Activated CD8-positive, alpha-beta memory T cell treated with anti-CD3 and anti-CD28 coated beads for 24 hours (primary cell): ENCODE data around the gene MPO.

Experiments used
- DNase-seq: peaks from one replicate; pipeline ENCODE4 v3.0.0-alpha.2; 2020

Gene MPO

GRCh38 chr17:58262149-58262548 is 18.6 kb downstream of the MPO start:
- no peak for DNase-seq

- DNase-seq: peak; percentile 45
Observed at GRCh38 chr17:58254803-58255202, 25.9 kb downstream of the MPO start.

DNA sequence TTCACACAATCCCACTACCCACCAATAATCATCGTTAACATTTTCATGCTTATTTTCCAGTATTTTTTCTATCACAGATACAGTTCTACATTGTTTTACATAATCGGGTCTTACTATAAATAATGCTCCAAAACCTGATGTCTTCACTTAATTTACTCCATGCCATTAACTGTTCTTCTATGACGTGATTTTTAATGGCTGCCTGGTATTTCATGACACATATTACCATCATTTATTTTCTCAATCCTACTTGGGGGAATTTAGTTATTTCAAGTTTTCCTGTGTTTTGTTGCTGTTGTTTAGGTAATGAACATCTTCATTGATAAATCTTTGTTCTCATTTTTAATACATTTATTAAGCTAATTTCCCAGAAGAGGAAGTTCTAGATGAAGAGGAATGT is 27.7 kb downstream of the MPO start:
- no peak for DNase-seq

DNA sequence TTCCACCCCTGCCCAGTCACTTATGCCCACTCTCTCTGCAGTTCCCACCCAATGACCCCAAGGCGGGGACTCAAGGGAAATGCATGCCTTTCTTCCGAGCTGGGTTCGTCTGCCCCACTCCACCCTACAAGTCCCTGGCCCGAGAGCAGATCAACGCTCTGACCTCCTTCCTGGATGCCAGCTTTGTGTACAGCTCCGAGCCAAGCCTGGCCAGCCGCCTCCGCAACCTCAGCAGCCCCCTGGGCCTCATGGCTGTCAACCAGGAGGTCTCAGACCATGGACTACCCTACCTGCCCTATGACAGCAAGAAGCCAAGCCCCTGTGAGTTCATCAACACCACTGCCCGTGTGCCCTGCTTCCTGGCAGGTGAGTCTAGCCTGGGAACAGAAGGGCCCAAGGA is 28.6 kb downstream of the MPO start:
- DNase-seq: peak; percentile 53

DNA sequence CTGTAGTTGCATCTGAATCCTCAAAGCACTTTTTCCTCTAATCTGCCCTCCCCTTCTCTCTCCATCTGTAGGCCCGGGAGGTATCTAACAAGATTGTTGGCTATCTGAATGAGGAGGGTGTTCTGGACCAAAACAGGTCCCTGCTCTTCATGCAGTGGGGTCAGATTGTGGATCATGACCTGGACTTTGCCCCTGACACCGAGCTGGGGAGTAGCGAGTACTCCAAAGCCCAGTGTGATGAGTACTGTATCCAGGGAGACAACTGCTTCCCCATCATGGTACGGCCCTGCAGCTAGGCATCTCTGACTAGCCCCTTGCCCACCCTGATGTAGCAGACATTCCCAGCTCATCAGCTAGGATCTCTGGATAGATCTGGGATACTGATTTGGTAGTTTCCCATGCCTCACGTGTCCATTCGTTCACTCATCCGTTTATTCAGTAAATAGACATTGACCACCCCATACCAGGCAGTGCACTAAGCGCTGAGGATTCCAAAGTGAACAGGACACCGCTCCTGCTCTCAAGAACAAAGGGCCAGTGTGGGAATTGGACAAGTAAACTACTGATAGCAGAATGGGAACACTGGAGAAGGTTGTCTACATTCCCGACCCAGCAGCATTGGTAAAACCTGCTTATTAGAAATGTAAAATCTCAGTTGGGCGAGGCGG is 30.3 kb downstream of the MPO start:
- peak; percentile 61 for DNase-seq

- peak; percentile 94 for DNase-seq
Observed at GRCh38 chr17:58249270-58250133, 31.2 kb downstream of the MPO start.

GRCh38 chr17:58248955-58249269 is 31.8 kb downstream of the MPO start:
- no peak for DNase-seq

DNA sequence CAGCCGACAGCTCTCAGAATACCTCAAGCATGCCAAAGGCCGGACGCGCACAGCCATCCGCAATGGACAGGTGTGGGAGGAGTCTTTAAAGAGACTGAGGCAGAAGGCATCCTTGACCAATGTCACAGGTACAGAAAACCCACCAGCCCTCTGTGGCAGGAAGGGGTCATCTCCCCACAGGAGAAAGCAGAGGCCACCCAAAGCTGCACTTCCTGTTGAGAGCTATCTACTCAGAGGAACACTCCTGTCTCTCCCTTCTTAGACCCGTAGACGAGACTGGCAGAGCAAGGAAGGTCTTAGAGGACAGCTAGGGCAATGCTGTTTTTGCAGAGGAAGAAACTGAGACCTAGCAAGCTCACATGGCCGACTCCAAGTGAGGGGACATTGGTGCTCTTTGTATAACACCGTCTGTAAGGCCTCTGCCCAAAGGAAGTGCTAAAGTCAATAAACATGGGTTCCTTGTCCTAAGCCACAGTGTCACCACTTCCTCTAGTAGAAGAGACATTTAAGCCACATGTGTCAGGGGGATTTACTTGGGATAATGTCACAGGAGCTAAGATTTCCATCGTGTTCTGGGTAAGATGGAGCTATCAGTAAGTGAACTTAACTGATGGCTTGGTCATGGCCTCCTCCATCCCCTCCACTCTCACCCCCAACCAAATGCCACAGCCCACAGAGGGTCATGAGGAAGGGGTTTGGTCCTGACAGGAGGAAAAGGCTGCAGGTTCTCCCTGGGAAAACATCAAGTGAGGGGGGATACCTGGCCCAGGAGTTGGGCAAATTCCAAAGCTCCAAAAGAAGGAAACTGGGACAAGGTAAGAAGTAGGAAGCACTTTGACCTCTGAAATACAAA is 33.0 kb downstream of the MPO start:
- peak; percentile 58 for DNase-seq

DNA sequence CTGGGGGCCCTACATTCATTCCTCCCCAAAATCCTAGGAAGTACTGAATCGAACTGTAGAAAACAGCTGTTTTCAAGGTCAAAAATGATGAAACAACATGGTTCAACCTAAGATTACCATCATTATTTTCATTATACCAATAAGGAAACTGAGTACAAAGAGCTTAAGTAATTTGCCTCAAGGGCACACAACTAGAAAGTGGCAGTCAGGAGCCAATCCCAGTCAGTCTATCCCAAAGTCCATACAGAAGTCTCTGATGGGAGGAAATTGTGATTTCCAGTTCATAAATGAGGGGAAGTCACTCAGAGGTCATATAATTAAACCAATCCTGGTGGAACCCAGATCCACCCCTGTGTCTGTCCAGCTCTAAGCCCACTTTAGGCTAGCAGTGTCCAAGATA is 34.0 kb downstream of the MPO start:
- no peak for DNase-seq

GRCh38 chr17:58246104-58246740 is 34.5 kb downstream of the MPO start:
- peak; percentile 44 for DNase-seq

DNA sequence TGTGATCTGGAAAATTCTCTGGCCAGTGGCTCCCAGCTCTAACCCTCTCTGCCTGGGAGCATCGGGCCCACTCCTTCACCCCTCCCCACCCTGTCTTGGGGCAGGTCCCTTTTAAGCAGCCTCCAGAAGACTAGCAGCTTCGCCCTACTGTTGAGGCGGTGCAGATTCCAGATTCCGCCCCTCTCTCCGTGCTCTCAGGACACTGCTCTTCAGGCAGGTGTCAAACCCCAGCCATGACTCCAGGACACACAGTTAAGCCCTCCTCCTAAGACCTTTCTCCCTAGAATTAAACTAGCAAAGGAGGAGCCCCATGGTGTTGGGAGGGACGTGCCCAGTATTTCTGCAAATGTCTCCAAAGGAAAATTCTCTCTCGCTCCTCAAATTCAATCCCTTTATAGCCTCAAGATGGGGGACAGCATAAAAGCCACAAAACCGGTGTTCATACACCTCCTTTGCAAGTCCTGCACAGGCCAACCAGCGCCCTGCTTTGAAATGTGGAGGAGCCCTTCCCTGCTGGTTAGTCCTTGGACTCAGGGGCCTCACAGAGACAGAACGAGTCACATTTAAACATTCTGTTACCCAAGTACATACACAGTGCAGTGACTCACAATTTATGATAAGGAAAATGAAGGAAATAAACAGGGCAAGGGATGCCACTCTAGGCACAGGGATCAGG is 35.2 kb downstream of the MPO start:
- DNase-seq: peak; percentile 47

DNA sequence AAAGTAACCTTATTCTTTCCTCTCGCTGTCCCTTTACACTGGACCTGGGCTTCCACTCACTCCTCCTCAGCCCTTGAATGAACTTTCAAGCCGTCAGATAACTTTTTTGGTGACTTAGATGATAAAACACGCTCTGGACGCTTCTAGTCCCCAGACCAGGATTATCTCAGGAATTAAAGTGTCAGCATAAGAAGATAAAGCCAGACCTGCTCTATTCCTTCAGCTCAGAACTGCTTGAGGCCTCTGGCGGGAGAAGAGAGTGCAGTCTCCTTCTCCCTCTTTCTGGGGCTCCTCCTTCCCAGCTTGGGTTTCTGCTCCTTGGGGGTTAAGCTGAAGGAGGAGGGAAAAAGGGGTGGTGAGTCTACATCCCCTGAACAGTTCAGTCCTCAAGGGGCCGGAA is 35.8 kb downstream of the MPO start:
- no peak for DNase-seq

GRCh38 chr17:58242171-58242784 is 38.5 kb downstream of the MPO start:
- DNase-seq: no peak

DNA sequence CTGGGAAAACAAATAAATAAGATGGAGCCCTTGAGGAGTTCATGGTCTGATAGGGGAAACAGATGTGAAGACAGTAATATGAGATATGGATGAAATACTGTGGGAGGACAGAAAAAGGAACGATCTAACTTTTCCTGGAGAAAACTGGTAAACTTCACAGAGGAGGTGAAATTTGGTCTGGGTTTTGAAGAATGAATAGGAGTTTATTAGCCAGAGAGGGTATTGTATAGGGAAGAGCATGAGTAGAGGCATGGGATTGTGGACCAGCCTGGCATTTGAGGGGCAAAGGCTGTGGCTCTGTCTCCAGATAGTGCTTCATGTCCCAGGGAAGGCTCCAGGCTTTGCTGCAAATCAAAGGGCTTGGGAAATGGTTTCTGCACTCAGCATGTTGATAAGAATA is 40.7 kb downstream of the MPO start:
- DNase-seq: no peak

GRCh38 chr17:58238147-58238634 is 42.5 kb downstream of the MPO start, which contains the start of gene LPO:
Gene LPO (plus strand): TSS chr17:58238584. CDS start chr17:58242980, 4,396 bp downstream.
- DNase-seq: no peak

DNA sequence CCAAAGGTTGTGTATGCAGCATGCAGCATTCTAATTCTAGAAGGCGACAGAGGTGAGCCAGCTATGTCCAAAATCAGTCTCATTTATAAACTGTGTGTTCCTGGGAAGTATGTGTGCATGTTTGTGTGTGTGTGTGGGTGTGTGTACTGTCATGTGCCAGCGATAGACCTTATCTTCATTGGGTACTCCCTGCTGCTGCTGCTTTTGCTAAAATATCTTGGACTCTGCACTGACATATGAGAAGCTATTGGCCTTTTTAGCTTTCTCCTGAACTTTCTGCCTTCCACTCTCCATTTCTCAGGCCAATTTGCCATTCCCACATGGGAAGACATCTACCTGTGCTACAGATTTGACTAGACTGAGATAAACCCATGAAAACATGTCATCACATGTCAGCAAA is 44.3 kb downstream of the MPO start:
- DNase-seq: no peak

DNA sequence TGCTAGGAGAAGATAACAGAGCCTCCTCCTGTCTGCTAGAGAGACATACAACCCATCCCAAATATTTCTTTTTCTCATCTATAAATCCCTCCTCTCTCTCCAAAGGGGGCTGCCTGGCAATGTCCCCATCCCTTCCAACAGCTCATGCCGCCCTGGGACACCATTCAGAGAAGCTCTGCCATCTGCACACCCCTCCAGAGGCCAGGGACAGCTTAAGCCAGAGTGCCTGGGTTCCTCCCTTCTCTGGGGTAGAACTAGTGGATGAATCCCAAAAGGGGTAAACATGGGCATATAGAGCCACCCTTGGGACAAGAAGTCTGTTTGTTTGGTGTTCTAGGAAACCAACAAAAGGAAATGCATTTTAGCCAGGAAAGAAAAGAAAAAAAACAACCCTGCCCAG is 44.9 kb downstream of the MPO start:
- DNase-seq: no peak

DNA sequence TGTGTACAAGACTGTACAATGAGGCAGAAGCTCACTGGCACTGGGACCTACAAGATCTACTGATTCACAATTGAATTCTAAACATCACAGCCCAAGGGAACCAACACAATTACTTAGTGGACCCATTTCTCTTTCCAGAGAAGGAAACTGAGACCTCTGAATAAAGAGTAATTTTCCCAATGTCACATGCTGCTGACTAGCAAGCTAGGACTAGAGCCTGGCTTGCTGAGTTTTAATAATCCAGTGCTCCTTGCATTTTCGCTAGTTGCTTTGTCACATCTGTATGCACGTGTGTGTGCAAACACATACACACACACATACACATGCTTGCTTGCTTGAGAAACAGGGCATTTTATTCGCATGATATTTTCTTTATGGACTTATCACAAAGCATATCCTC is 46.2 kb downstream of the MPO start:
- DNase-seq: no peak

- DNase-seq: no peak
Observed at GRCh38 chr17:58233543-58233942, 47.2 kb downstream of the MPO start.

DNA sequence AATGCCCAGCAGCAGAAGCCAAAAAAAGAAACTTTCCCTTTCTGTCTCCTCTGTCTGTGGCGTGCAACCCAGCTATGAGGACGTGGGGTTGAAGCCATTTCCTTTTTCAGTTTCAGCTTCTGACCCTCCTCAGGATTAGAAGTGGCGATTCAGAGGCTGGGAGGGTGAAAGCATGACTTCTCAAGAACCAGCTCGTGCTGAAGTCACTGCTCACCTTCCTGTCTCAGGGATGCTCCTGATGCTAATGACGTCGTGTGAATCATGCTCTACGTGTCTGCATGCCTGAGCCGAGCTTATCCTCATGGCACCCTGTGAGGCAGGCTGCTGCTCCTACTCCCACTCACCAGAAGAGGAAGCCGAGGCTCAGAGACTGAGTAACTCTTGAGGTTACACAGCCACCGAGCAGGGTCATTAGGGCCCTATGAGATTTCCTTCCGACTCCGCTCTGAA is 48.0 kb downstream of the MPO start:
- no peak for DNase-seq

DNA sequence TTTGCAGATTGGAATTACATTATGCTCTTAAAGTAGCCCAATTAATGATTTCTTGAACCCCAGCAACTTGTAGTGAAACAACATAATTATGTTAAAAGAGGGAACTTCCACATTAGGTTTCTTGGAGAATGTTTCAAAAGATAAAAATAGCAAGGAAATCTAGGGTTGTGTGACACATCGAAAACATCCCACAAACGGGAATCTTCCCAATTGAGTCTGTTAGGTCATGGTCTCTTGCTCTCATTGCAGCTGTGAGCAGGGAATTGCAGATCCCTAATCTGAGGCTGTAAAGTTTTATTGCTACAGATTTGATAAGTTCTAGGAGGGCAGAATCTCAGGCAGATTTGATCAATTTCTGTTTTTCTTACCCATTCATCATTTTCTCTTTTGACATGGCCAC is 49.1 kb downstream of the MPO start:
- DNase-seq: no peak

DNA sequence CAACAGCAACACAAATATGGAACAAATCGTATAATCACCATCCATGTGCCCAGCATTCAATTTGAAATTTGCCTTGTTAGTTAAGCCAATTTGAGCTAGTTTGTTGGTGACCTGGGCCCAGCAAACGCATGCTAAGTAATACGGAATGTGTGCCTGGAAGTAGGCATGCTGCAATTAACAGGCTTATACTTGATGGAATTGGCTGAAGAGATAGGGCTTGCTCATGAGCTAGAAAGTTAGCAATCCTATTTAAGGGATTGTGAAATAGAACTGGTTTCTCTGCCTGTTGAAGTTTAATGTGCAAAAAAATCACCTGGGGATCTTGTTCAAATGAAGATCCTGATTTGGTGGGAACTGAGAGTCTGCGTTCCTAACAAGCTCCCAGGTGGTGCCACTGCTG is 50.9 kb downstream of the MPO start:
- DNase-seq: no peak
